Bone marrow (tissue), 2 donors: Measurements from ENCODE around the gene SCUBE2.

Source experiments
- DNase-seq, 2 donors: peaks; one replicate each; lab custom pipeline; 2025; lab: John Stamatoyannopoulos, UW

Gene SCUBE2

DNA sequence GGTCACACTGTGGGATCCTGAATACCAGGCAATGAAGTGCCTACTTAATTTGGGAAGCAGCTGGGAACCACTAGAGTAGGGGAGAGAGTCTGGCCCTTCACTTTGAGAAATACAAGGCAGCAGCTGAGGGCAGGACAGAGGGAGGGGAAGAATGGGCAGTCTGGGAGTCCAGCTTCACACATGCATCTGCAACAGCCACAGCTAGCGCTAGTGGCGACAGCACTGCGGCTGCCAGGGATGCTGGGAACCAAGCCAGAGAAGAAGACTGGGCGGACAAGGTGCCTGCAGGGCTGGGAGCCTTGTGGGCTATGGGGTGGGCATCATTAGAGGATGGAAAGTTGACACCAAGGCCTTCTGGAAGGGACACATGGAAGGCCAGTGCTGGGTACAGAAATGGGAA lies 15.8 kb downstream of the SCUBE2 start:
- DNase-seq, result no peak

- no peak for DNase-seq
Measured at GRCh38 chr11:9074338-9075029, 16.9 kb downstream of the SCUBE2 start.

DNA sequence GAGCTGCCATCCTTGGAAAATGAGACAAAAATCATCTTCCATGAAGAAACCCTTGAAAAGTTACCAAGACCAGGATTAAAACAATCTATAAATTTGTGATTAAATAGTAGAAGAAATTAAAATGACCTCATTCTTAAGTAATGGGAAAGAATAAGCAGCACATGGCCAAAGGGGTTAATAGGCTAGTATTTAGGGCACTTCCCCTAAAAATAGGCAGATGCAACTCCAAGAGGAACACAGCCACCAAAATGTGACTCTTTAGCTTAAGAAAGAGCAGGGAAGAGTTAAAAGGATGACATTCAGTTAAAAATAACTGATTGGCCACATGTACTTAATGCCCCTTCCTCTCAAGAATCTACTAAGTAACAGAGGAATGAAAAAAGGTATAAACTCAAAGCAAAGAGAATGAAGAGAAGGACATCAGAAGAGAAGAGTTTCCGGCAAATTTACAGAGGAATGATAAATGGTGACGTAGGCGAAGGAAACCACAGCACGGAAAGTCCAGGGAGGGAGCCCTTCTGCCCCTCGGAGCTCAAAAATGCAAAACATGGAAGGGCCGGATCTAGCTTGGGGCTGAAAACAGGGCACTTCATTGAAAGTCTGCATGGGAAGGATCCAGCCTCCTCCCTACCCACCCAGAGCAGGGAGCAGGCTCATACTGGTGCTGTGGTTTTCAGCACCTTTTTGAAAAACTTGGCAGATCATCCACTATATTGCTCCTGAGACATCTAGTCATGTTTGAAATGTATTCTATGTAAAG lies 17.8 kb downstream of the SCUBE2 start:
- DNase-seq, result no peak

- no peak for DNase-seq
Measured at GRCh38 chr11:9072626-9073176, 18.7 kb downstream of the SCUBE2 start.

- DNase-seq, result no peak
Measured at GRCh38 chr11:9071692-9072091, 19.7 kb downstream of the SCUBE2 start.

- DNase-seq, result no peak
Measured at GRCh38 chr11:9070749-9071491, 20.5 kb downstream of the SCUBE2 start.

- DNase-seq, result no peak
Measured at GRCh38 chr11:9069862-9070470, 21.4 kb downstream of the SCUBE2 start.

- DNase-seq, result no peak
Measured at GRCh38 chr11:9069256-9069655, 22.1 kb downstream of the SCUBE2 start.

DNA sequence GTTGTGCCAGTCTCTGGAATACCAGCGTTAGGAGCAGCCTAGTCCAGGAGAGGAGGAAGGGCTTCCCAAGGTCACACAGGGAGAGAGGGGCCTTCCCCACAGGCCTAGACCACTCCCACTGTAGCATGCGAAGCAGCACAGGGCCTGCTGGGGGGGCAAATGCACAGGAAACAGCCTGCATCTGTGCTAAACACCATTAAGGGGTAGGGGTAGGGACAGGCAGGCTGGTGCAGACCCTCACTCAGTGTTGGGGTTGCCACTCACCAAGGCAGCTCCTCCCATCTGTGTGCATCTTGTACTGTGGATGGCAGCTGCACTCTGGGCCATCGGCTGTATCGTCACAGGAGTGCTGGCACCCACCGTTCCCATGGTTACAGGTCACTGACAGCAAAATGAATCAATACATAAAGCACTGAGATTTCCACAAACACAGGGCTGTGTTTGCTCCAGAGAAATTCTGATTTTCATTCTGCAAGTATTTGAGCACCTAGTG lies 24.9 kb downstream of the SCUBE2 start:
- no peak for DNase-seq

DNA sequence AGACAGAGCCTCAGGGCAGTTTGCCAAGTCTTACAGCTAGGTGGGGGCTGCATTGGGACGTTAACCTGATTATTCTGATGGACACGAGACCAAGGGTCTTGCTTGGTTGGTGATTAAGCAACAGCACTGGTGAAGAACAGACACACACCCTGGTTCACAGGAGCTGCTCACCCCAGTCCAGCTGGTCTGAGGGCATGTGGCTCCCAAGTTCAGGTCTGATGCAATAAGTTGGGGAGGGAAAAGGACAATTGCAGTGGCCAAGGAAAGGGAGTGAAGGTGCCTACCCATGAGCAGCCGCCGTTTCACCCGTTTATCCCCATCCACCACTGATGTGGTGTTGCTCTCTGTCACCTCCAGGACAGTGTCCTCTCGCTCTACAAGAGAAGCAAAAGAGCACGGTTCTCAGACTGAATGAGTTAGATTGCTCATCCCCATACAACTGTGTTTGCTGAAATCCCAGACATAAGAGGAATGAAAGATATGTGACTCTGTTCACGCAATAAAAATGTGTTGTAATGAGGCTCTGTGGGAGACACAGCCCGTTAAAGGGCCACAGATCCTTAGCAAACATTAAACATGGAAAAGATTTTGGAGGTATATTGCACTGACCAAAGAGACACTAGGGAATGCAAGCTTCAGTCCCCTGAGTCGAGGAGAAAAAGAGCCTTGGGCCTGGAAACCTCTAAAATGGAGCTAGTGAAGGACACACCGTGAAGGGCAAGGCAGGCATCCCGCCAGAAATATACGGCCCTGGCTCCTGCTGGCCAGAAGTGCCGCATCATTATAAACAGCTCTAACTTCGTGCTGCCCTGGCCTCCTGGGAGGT lies 25.6 kb downstream of the SCUBE2 start:
- DNase-seq, result no peak

- no peak for DNase-seq
Measured at GRCh38 chr11:9061807-9062206, 29.6 kb downstream of the SCUBE2 start.

GRCh38 chr11:9060700-9061111 lies 30.7 kb downstream of the SCUBE2 start:
- DNase-seq, result peak in 1 of 2 donors; percentile 40

DNA sequence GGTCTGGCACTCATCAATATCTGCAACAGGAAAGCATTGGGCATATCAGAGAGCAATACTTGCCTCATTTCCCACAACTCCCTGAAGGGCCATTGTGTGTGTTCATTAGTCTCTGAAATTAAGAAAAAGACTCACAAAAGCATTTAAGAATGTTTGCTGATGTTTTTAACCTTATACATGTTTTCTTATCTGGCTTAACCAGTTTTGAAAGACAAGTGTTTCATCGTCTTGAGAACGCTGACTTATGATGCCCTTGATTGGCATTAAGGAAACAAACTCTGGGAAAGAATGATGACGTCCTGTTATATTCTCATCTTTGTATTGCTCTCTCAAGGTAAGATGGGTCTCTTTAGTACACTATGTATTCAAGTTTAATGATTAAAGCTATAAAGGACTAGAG lies 32.0 kb downstream of the SCUBE2 start:
- DNase-seq, result no peak

DNA sequence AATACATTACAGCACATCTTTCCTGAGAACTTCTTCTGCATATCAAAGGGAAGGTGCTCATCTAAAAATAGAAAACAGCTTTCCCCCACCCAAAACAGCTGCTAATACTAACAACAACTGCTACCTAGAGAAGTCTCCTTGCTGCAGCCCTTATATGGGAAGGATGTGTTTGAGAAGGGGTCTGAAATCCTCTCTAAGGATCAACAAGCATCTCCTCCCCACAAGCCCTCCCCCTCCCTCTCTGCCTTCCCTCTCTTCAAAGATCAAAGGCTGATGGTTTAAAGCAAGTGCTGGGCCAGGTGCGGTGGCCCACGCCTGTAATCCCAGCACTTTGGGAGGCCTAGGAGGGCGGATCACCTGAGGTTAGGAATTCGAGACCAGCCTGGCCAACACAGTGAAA lies 33.5 kb downstream of the SCUBE2 start:
- no peak for DNase-seq

DNA sequence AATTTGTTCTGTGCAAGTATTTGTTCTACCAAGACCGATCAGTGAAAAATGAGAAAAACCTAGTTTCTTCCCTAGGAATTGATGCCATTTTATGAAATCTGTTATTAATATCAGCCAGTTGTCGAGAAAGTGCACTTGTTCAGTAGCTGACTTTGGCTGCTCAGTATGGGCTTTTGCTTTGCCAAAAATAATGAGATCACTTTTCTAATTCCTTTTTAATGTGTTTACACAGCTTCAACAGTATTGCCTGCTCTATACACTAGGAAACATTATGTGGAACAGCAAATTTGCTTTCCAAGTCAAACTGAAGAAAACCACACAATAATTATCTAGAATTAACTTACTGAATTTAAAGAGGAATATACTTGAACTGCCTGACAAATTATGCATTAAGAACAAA lies 34.4 kb downstream of the SCUBE2 start:
- no peak for DNase-seq

DNA sequence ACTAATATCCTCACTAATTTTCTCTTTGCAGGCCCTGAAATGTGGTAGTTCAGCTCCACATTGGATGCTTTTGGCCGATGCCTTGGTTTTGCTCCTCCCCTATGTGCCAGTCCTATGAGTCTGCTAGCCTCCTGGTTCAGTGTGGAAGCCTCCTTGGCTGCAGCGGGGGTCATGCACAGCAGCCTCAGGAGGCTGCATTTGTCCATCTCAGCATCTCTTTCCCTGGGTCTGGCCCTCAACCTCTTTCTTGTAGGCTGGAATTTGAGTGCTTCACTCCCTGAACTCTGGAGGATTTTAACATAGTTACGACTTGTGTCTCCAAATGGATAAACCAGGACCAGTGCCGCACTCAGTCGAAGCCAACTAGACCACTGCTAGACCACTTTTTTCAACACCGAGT lies 34.9 kb downstream of the SCUBE2 start:
- DNase-seq, result no peak

DNA sequence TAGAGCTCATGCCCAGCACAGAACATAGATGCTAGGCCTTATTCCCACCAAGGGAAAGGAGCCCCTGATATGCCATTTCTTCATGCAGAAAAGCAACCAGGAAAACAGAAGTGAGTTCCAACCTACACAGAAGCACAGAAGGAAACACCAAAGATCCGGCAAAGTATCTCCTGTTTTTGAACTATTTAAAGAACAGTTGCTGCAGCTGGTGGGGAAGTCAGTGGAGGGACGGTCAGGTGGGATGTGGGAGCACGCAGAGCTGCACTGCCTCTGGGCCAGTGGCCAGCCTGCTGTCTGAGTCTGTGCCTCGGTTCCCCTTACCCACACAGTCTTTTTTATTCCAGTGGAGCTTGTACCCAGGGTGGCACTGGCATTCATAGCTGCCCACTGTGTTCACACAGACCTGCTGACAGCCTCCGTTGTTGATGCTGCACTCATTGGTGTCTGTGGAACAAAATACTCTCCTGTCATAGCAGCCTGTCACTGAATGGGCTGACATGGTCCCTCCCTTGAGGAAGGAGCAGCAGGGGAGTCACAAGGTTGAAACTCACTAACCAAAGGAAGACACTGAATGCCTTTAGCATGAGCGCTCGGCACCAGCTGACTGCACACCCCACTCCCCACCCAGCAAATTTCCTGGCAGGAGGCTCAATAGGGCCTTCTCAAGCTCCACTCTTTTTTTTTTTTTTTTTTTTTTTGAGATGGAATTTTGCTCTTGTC lies 37.9 kb downstream of the SCUBE2 start:
- no peak for DNase-seq

DNA sequence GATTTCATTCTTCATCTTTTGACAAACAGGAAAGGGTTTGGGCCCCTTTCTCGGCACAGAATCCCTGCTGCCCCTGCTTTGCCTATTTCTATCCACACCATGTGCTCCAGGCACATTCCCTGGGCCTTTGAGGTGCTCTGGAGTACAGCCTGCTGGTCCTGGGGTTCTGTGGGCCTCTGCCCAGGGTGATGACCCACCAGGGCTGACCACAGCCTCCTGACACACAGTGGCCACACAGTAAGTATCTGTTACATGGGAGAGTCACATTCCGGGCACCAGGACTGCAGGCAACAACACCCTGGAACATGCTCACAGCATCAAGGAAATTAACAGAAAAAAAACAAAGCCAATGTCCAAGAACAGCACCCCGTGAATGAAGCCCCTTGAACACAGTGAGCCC lies 39.1 kb downstream of the SCUBE2 start:
- DNase-seq, result no peak

GRCh38 chr11:9049959-9050358 lies 41.4 kb downstream of the SCUBE2 start:
- DNase-seq, result no peak

- DNase-seq, result no peak
Measured at GRCh38 chr11:9047964-9048523, 43.4 kb downstream of the SCUBE2 start.
